HG03432 (cell line): ENCODE results near the gene GLS.
A peak's percentile ranks its signal among the peaks of the same experiment; 100 is the strongest.
"Not testable (repeated sequence)": the region's sequence is repeated elsewhere in the genome, so short reads cannot be mapped to it uniquely, and the experiment has no call there.

Experiments used
- ATAC-seq: cut with Tn5 transposase; IDR thresholded peaks from one replicate; pipeline ENCODE4 v1.9.1; 2021; ENCODE audit warnings: mild to moderate bottlenecking, moderate library complexity; ENCODE audit not compliant: unreplicated experiment

GLS gene

GRCh38 chr2:190880378-190881083, at the start of gene GLS:
Gene GLS, plus strand, starts transcription at chr2:190880821. Its CDS starts 264 bp downstream, at chr2:190881085.
- peak; percentile 81 for ATAC-seq

DNA sequence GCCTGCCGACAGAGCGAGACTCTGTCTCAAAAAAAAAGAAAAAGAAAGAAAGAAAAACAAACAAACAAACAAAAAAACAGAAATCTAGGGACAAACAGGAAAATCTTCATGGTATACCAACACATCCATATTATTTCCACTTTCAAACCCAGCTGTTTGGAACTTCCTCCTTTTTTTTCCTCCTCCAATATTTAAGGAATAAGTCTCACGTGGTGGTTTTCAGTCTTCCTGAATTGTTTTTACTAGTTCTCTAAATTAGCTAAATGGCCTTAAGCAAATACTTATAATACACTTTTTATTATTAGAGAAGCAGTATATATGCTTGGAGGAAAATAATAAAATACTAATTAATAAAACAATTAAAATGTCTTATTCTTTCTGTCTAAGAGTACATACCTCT, 48.7 kb upstream of the GLS start:
- ATAC-seq = no peak

- ATAC-seq = no peak
Observed at GRCh38 chr2:190834890-190835208, 45.8 kb upstream of the GLS start.

- ATAC-seq = no peak
Observed at GRCh38 chr2:190835303-190835930, 45.2 kb upstream of the GLS start.

GRCh38 chr2:190836767-190837166, 43.9 kb upstream of the GLS start:
- ATAC-seq = no peak

DNA sequence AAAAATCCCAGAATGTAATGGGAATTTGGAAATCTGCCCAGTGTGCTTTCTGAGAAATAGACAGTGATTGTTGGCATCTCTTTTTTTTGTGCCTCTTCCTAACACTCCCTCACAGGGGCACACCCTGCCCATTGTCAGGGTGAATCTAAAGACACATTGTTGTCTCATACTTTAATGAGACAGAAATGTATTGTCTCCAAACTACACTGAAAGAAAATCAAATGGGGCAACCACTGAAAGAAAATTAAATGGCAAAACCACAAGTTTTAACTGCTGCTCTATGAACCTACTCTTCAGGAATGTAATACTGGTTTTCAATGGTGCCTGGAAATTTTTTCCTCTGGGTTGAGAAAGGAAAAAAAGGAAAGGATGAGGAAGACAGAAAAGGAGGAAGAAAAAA, 43.2 kb upstream of the GLS start:
- ATAC-seq = no peak

DNA sequence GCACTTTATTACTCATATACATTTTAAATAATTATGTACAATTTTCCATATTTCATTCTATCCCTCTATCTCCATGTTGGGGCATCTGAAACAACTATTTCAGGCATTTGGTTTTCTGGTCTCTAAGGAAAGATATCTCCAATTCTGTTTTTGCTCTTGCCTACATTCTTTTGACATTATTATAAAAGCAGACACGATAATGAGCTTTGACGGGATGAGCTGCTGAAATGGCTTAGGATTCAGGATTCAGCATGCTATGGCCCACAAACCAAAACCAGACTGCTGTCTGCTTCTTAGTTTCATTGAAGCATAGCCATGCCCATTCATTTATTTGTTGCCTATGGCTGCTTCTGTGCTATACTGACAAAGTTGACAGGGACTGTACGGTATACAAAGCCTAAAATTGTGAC, 42.7 kb upstream of the GLS start:
- ATAC-seq = no peak

- no peak for ATAC-seq
Observed at GRCh38 chr2:190838492-190838910, 42.1 kb upstream of the GLS start.

- ATAC-seq = no peak
Observed at GRCh38 chr2:190840569-190841172, 40.0 kb upstream of the GLS start.

DNA sequence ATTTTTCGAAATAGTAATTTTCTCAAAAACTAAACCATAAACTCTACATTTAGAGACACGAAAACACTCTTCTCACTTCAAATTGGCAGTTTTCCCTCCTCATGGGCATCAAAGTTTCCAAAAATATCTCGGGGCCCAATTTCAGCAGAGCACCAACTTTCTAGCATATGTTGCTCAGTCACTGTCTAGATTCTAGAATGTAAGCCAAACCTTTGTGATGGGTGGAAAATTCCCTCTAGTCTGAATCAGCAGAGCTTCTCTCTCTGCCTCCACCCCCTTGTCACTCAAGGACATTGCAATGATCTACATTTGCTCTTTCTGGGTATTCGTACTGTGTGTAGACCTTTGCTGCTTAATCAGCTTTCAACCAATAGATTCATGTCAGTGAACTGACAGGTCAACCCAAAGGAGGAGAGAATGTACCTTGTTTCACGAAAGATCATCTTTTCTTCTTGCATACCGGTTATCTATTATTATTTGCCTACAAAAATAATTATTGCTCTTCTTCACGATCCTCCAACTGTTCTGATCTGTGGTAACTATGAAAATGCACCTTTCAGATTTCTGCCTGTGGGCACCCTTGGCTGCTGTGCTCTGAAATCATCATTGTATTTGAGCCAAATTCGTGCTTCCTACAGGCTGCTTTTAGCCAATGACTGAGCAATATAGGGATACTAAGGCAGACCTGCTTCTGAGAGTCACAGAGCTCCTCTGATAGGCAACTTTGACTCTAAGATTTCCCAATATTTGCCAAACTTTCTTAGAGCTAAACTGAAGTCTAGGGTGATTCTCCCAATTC, 38.7 kb upstream of the GLS start:
- no peak for ATAC-seq

GRCh38 chr2:190842606-190843104, 38.0 kb upstream of the GLS start:
- ATAC-seq = no peak

- ATAC-seq = peak; percentile 98
Observed at GRCh38 chr2:190843890-190844699, 36.5 kb upstream of the GLS start.

GRCh38 chr2:190844700-190845401, 35.8 kb upstream of the GLS start:
- no peak for ATAC-seq

GRCh38 chr2:190846746-190847145, 33.9 kb upstream of the GLS start:
- no peak for ATAC-seq

DNA sequence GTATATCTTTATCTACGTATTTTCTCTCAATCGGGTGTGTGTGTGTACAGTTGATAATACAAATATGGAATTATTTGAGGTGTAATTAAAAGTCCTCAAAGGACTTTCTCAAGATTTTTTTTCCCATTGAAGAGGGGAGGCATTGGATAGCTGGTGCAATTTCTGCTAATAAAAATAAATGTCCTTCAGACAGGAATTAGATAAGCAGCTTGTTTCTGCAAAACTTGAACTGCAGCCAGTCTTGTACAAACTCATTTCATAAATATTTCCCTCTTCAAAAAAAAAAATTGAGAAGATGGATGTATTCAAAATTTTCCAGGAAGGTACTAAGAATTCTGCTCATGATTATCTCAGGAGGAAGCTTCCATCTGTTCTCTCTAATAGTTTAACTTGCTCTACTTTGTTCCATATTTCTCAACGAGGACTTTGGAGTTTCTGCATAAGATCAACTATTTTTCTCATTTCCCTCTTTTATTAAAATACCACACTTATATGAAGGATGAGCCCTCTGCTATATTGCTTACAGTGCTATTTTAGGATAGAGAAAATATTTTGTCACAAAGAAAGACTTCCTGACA, 33.0 kb upstream of the GLS start:
- ATAC-seq = no peak

DNA sequence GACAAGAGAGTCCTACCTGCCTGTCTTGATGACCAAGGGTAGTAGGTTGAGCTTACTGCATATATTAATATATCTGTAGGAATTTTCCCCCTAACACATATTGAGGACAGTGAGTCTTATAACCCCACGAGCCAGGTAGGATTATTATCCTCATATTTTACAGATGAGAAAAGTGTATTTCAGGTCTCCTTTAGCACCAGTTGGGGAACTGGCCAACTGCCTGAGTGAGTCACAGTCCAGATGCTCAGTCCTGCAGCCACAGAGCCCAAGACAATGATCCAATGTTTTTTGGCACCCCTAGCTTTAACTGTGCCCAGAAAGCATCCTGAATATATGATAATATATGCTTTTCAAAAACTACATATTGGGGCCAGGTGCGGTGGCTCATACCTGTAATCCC, 30.8 kb upstream of the GLS start:
- ATAC-seq = no peak

DNA sequence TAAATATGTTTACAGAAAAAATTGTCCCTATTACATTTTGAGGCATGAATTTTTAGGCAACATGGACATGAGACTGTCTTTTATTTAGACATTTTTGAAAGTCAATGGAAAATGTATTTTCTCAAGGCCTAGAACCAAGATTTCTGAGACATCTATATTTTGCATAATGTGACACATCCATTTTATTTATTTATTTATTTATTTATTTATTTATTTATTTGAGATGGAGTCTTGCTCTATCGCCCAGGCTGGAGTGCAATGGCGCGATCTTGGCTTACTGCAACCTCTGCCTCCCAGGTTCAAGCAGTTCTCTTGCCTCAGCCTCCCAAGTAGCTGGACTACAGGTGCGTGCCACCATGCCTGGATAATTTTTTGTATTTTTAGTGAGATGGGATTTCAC, 27.6 kb upstream of the GLS start:
- ATAC-seq = not testable (repeated sequence)

DNA sequence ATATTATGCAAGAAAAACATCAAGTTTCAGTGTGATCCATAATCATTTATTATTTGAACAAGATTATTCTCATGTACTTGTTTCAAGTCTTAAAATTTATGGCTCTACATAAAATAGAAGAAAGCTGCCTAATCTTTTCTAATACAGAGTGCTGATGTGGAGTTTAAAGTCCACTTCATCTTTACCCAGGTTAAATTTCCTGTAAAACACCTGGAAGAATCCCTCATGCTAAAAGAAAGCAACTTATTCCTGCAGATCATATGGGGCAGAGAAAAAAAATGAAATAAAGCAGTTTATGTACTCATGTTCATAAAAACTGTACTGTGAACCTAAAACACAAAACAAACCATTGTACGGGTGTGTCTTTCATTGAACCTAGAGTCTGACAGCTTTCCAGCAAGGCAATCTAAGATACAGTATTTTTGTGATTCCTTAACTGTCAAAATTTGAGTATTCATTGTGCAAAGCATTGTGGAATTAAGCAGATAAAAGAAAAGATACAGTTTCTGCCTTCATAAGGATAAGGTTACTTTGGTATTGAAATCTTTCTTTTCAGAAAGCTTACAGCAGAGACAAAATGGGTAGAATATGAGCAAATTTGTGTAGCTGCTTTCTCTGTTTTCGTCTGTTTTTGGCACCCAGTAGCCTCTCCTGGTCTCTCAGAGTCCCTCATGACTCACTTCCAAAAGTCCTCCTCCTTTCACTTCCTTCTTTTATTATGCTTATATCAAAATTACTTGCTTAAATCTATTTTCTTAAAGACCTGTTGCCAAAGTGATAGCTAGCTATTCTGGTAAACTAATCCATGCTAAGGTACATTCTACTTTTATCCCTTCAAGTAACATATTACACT, 26.9 kb upstream of the GLS start:
- ATAC-seq = peak; percentile 75

DNA sequence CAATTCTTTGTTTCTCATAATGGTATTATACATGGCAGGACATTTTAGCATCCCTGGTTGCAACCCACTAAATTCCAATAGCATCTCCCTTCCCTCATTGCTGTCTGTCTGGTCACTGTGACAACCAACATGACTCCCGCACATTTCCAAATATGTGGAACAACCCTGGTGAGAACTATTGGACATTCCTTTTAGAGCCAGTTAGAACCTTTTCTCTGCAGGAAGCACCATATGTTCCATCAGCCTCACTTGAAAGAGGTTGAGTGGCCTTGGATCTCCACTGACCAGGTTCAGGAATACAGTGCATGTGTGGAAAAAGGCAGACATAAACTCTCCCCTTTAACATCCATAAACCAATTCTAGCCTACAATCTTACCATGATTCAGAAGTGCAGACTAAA, 25.9 kb upstream of the GLS start:
- no peak for ATAC-seq
